Measurements from ENCODE around the gene BUD31. TPM values are rescaled to one million over a fixed set of nuclear protein-coding genes. Genes with fewer than 3 reads are reported as not detected.

Gene BUD31
- total RNA-seq, 1 donor from 2014 or later: 76.4 TPM

Other genes with a start within 250 kb of the BUD31 start
- not detected in 2 replicates for gene KPNA7, start 200.9 kb upstream of the BUD31 start, total RNA-seq
- 0.19 TPM in 1 of 2 replicates, not detected in the other for gene MYH16, start 136.1 kb upstream of the BUD31 start, total RNA-seq
- 210 and 276 TPM in 2 replicates for gene ARPC1A, start 83.1 kb upstream of the BUD31 start, total RNA-seq
- 464 and 901 TPM in 2 replicates for gene ARPC1B, start 34.2 kb upstream of the BUD31 start, total RNA-seq
- 52.9 and 74.3 TPM in 2 replicates for gene PDAP1, start 372 bp upstream of the BUD31 start, total RNA-seq
- 5.5 and 6.8 TPM in 2 replicates for gene PTCD1, start 29.8 kb downstream of the BUD31 start, total RNA-seq
- gene CPSF4, start 30.0 kb downstream of the BUD31 start, total RNA-seq: 24.7 and 28.1 TPM in 2 replicates
- gene ATP5MF, start 57.2 kb downstream of the BUD31 start, total RNA-seq: 230 and 561 TPM in 2 replicates
- gene ZNF789, start 63.9 kb downstream of the BUD31 start, total RNA-seq: 4.7 and 6.1 TPM in 2 replicates
- 26.0 and 41.7 TPM in 2 replicates for gene ZNF394, start 91.3 kb downstream of the BUD31 start, total RNA-seq
- 11.2 and 15.2 TPM in 2 replicates for gene ZKSCAN5, start 95.7 kb downstream of the BUD31 start, total RNA-seq
- gene FAM200A, start 143.1 kb downstream of the BUD31 start, total RNA-seq: 6.1 TPM in 2 replicates
- 10.0 and 10.9 TPM in 2 replicates for gene ZNF655, start 149.7 kb downstream of the BUD31 start, total RNA-seq
- 0.09 and 0.17 TPM in 2 replicates for gene TMEM225B, start 189.3 kb downstream of the BUD31 start, total RNA-seq
- gene ZSCAN25, start 208.0 kb downstream of the BUD31 start, total RNA-seq: 14.8 and 17.9 TPM in 2 replicates

Measured in dermis blood vessel endothelial cell (primary cell).